ENCODE results near the gene NUTM2A.
"Not testable (repeated sequence)": the region's sequence is repeated elsewhere in the genome, so short reads cannot be mapped to it uniquely, and the experiment has no call there.

The NUTM2A gene

GRCh38 chr10:87225148-87225547 lies at the start of gene NUTM2A:
Gene NUTM2A, plus strand, starts transcription at chr10:87225448. Its CDS starts 383 bp downstream, at chr10:87225831.
- not testable (repeated sequence) for H3K4me1 ChIP-seq (ENCODE audit: control insufficient read depth, insufficient read depth, low read length); H3K9ac ChIP-seq (ENCODE audit: low read length); H3K9me3 ChIP-seq (ENCODE audit: control insufficient read depth, insufficient read depth, low read depth, low read length); H3K27ac ChIP-seq (ENCODE audit: low read depth, low read length); H3K4me3 ChIP-seq (ENCODE audit: low read depth, low read length); H3K36me3 ChIP-seq (ENCODE audit: control insufficient read depth, insufficient read depth, low read length); H3K27me3 ChIP-seq (ENCODE audit: control insufficient read depth, insufficient read depth, low read length)

- not testable (repeated sequence) for H3K4me1 ChIP-seq (ENCODE audit: control insufficient read depth, insufficient read depth, low read length); H3K9me3 ChIP-seq (ENCODE audit: control insufficient read depth, insufficient read depth, low read depth, low read length); H3K9ac ChIP-seq (ENCODE audit: low read length); H3K27me3 ChIP-seq (ENCODE audit: control insufficient read depth, insufficient read depth, low read length); H3K27ac ChIP-seq (ENCODE audit: low read depth, low read length); H3K36me3 ChIP-seq (ENCODE audit: control insufficient read depth, insufficient read depth, low read length); H3K4me3 ChIP-seq (ENCODE audit: low read depth, low read length)
These were observed 47.7 kb upstream of the NUTM2A start for GRCh38 chr10:87177587-87177986.

- not testable (repeated sequence) for H3K9ac ChIP-seq (ENCODE audit: low read length); H3K4me1 ChIP-seq (ENCODE audit: control insufficient read depth, insufficient read depth, low read length); H3K4me3 ChIP-seq (ENCODE audit: low read depth, low read length); H3K9me3 ChIP-seq (ENCODE audit: control insufficient read depth, insufficient read depth, low read depth, low read length); H3K27ac ChIP-seq (ENCODE audit: low read depth, low read length); H3K36me3 ChIP-seq (ENCODE audit: control insufficient read depth, insufficient read depth, low read length); H3K27me3 ChIP-seq (ENCODE audit: control insufficient read depth, insufficient read depth, low read length)
These were observed 40.8 kb upstream of the NUTM2A start for GRCh38 chr10:87184421-87184820.

GRCh38 chr10:87186016-87186415 lies 39.2 kb upstream of the NUTM2A start:
- not testable (repeated sequence) for H3K36me3 ChIP-seq (ENCODE audit: control insufficient read depth, insufficient read depth, low read length); H3K27me3 ChIP-seq (ENCODE audit: control insufficient read depth, insufficient read depth, low read length); H3K4me1 ChIP-seq (ENCODE audit: control insufficient read depth, insufficient read depth, low read length); H3K4me3 ChIP-seq (ENCODE audit: low read depth, low read length); H3K27ac ChIP-seq (ENCODE audit: low read depth, low read length); H3K9me3 ChIP-seq (ENCODE audit: control insufficient read depth, insufficient read depth, low read depth, low read length); H3K9ac ChIP-seq (ENCODE audit: low read length)

GRCh38 chr10:87187573-87187972 lies 37.7 kb upstream of the NUTM2A start:
- not testable (repeated sequence) for H3K27ac ChIP-seq (ENCODE audit: low read depth, low read length); H3K27me3 ChIP-seq (ENCODE audit: control insufficient read depth, insufficient read depth, low read length); H3K36me3 ChIP-seq (ENCODE audit: control insufficient read depth, insufficient read depth, low read length); H3K9me3 ChIP-seq (ENCODE audit: control insufficient read depth, insufficient read depth, low read depth, low read length); H3K4me3 ChIP-seq (ENCODE audit: low read depth, low read length); H3K4me1 ChIP-seq (ENCODE audit: control insufficient read depth, insufficient read depth, low read length); H3K9ac ChIP-seq (ENCODE audit: low read length)

GRCh38 chr10:87191841-87192240 lies 33.4 kb upstream of the NUTM2A start:
- not testable (repeated sequence) for H3K27me3 ChIP-seq (ENCODE audit: control insufficient read depth, insufficient read depth, low read length); H3K27ac ChIP-seq (ENCODE audit: low read depth, low read length); H3K9me3 ChIP-seq (ENCODE audit: control insufficient read depth, insufficient read depth, low read depth, low read length); H3K9ac ChIP-seq (ENCODE audit: low read length); H3K4me1 ChIP-seq (ENCODE audit: control insufficient read depth, insufficient read depth, low read length); H3K4me3 ChIP-seq (ENCODE audit: low read depth, low read length); H3K36me3 ChIP-seq (ENCODE audit: control insufficient read depth, insufficient read depth, low read length)

GRCh38 chr10:87200924-87201323 lies 24.3 kb upstream of the NUTM2A start:
- H3K9ac ChIP-seq (ENCODE audit: low read length); H3K36me3 ChIP-seq (ENCODE audit: control insufficient read depth, insufficient read depth, low read length); H3K4me1 ChIP-seq (ENCODE audit: control insufficient read depth, insufficient read depth, low read length); H3K4me3 ChIP-seq (ENCODE audit: low read depth, low read length); H3K9me3 ChIP-seq (ENCODE audit: control insufficient read depth, insufficient read depth, low read depth, low read length); H3K27me3 ChIP-seq (ENCODE audit: control insufficient read depth, insufficient read depth, low read length); H3K27ac ChIP-seq (ENCODE audit: low read depth, low read length): not testable (repeated sequence)

- not testable (repeated sequence) for H3K27me3 ChIP-seq (ENCODE audit: control insufficient read depth, insufficient read depth, low read length); H3K27ac ChIP-seq (ENCODE audit: low read depth, low read length); H3K4me3 ChIP-seq (ENCODE audit: low read depth, low read length); H3K9me3 ChIP-seq (ENCODE audit: control insufficient read depth, insufficient read depth, low read depth, low read length); H3K36me3 ChIP-seq (ENCODE audit: control insufficient read depth, insufficient read depth, low read length); H3K4me1 ChIP-seq (ENCODE audit: control insufficient read depth, insufficient read depth, low read length); H3K9ac ChIP-seq (ENCODE audit: low read length)
These were observed 20.4 kb upstream of the NUTM2A start for GRCh38 chr10:87204801-87205200.

GRCh38 chr10:87206922-87207321 lies 18.3 kb upstream of the NUTM2A start:
- not testable (repeated sequence) for H3K9ac ChIP-seq (ENCODE audit: low read length); H3K27me3 ChIP-seq (ENCODE audit: control insufficient read depth, insufficient read depth, low read length); H3K4me3 ChIP-seq (ENCODE audit: low read depth, low read length); H3K9me3 ChIP-seq (ENCODE audit: control insufficient read depth, insufficient read depth, low read depth, low read length); H3K27ac ChIP-seq (ENCODE audit: low read depth, low read length); H3K4me1 ChIP-seq (ENCODE audit: control insufficient read depth, insufficient read depth, low read length); H3K36me3 ChIP-seq (ENCODE audit: control insufficient read depth, insufficient read depth, low read length)

- not testable (repeated sequence) for H3K27ac ChIP-seq (ENCODE audit: low read depth, low read length); H3K36me3 ChIP-seq (ENCODE audit: control insufficient read depth, insufficient read depth, low read length); H3K4me1 ChIP-seq (ENCODE audit: control insufficient read depth, insufficient read depth, low read length); H3K4me3 ChIP-seq (ENCODE audit: low read depth, low read length); H3K27me3 ChIP-seq (ENCODE audit: control insufficient read depth, insufficient read depth, low read length); H3K9me3 ChIP-seq (ENCODE audit: control insufficient read depth, insufficient read depth, low read depth, low read length); H3K9ac ChIP-seq (ENCODE audit: low read length)
These were observed 14.9 kb upstream of the NUTM2A start for GRCh38 chr10:87210309-87210708.

- H3K9ac ChIP-seq (ENCODE audit: low read length); H3K4me1 ChIP-seq (ENCODE audit: control insufficient read depth, insufficient read depth, low read length); H3K27me3 ChIP-seq (ENCODE audit: control insufficient read depth, insufficient read depth, low read length); H3K36me3 ChIP-seq (ENCODE audit: control insufficient read depth, insufficient read depth, low read length); H3K27ac ChIP-seq (ENCODE audit: low read depth, low read length); H3K4me3 ChIP-seq (ENCODE audit: low read depth, low read length); H3K9me3 ChIP-seq (ENCODE audit: control insufficient read depth, insufficient read depth, low read depth, low read length): not testable (repeated sequence)
These were observed 13.4 kb upstream of the NUTM2A start for GRCh38 chr10:87211848-87212247.

- not testable (repeated sequence) for H3K36me3 ChIP-seq (ENCODE audit: control insufficient read depth, insufficient read depth, low read length); H3K4me1 ChIP-seq (ENCODE audit: control insufficient read depth, insufficient read depth, low read length); H3K9ac ChIP-seq (ENCODE audit: low read length); H3K9me3 ChIP-seq (ENCODE audit: control insufficient read depth, insufficient read depth, low read depth, low read length); H3K27ac ChIP-seq (ENCODE audit: low read depth, low read length); H3K4me3 ChIP-seq (ENCODE audit: low read depth, low read length); H3K27me3 ChIP-seq (ENCODE audit: control insufficient read depth, insufficient read depth, low read length)
These were observed 12.0 kb upstream of the NUTM2A start for GRCh38 chr10:87213150-87213765.

All from HUES6 (cell line).